NCI-H187 treated with DMSO at 0.1 percent for 48 hours (cell line): ENCODE measurements around the gene MORF4L1.
"Not testable (repeated sequence)": the region's sequence is repeated elsewhere in the genome, so short reads cannot be mapped to it uniquely, and the experiment has no call there.

Source experiments
- DNase-seq: peaks from one replicate; lab custom pipeline; 2025; lab: John Stamatoyannopoulos, UW

MORF4L1 gene

DNA sequence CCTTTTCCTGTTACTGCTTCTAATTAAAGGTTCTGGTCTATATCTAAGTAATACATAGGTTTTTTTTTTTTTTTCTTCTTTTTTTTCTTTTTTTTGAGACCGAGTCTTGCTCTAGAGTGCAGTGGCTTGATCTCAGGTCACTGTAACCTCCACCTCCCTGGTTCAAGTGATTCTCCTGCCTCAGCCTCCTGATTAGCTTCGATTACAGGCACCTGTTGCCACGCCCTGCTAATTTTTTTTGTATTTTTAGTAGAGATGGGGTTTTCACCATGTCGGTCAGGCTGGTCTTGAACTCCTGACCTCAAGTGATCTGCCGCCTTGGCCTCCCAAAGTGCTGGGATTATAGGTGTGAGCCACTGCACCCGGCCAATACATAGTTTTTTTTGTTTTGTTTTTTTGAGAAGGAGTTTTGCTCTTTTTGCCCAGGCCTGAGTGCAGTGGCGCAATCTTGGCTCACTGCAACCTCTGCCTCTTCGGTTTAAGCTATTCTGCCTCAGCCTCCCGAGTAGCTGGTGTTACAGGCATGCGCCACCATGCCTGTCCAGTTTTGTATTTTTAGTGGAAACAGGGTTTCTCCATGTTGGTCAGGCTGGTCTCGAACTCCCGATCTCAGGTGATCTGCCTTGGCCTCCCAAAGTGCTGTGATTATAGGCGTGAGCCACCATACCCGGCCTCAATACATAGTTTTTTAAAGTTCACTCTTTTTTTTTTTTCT is 28.3 kb downstream of the MORF4L1 start:
- not testable (repeated sequence) for DNase-seq

DNA sequence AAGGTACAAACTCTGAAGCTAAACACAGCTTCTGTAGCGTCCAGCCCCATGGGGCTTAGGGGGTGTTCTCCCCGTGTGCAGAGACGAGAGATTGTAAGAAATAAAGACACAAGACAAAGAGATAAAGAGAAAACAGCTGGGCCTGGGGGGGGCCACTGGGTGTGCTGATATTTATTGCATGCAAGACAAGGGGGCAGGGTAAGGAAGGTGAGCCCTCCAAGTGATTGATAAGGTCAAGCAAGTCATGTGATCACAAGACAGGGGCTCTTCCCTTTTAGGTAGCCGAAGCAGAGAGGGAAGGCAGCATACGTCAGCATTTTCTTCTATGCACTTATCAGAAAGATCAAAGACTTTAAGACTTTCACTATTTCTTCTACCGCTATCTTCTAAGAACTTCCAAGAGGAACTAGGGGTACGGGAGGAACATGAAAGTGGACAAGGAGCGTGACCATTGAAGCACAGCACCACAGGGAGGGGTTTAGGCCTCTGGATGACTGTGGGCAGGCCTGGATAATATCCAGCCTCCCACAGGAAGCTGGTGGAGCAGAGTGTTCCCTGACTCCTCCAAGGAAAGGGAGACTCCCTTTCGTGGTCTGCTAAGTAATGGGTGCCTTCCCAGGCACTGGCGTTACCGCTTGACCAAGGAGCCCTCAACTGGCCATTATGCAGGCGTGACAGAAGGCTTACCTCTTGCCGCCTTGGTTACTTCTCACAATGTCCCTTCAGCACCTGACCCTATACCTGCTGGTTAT is 29.8 kb downstream of the MORF4L1 start:
- DNase-seq: not testable (repeated sequence)

DNA sequence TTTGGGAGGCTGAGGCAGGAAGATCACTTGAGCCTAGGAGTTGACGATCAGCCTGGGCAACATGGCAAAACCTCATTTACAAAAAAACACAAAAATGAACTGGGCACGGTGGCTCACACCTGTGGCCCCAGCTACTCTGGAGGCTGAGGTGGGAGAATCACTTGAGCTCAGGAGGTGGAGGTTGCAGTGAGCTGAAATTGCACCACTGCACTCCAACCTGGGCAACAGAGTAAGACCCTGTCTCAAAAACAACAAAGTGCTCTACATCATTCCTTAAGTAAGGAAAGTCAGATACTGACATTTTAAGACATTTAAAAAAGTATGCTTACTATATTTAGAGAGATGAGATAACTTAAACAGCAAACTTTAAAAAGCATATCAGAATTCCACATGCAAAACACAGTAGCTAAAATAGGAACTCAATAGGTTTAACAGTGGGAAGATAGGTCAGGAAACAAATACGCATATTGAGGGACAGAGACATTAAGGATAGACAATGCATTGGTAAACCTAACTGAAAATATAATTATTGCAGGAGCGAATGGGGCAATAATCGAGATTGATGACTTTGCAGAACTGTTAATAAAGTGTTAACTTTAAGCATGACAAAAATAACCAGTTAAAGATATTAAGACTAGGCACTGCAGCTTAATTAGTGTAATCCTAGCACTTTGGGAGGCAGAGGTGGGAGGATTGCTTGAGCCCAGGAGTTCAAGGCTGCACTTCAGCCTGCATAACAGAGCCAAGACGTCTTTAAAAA is 32.1 kb downstream of the MORF4L1 start:
- no peak for DNase-seq

DNA sequence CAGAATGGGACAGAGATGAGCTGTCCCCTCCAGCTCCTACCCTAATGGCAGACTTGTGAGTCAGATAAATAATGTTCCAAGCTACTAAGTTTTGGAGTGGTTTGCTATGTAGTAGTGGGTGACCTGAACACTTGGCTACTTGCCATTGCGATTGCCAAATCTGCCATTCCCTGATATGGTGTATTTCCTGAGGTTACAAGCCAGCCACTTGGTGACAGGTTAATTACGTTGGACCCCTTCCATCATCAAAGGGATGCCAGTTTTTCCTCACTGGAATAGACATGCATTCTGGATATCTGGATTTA is 33.6 kb downstream of the MORF4L1 start:
- DNase-seq: no peak

DNA sequence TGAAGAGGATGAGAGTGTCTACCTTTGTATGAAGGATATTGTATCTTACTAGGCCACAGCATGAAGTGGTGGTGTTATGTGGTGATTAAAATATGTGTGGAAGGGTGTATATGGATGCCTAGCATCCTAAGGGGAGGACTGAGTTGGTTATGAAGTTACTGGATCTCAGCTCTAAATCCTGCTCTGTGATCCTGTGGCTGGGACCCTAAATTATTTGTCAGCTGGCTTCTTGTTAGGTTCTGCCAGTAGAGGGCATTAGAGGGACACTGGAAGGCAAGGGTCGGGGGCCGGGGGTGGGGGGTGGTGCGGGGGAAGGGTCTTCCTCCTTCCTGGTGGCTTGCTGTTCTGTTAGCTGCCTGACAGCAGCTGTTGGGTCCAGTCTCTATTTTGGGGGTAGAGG is 34.9 kb downstream of the MORF4L1 start:
- no peak for DNase-seq

DNA sequence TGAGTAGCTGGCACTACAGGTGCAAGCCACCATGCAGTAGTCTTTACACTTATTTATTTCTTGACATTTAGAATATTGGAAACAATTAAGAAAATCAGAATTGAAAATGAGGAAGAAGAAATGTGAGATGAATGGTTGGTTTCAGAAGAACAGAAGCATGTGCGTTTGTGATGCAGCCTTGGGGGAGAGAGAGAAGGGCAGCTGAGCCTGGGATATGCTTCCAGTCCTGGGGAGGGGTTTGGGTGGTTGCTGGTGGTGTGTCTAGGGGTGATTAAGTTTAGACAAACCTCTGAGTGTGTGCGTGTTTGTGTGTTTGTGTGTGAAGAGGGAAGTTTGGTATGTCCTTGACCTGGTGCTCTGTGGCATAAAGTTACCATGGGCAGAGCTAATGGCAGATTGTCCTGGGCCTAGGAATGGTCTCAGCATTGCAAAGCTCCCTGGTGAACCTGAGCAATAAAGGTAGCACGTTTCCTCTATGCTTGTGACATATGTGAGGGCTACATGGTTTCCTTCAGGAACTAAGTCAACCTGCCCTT is 36.5 kb downstream of the MORF4L1 start:
- no peak for DNase-seq

DNA sequence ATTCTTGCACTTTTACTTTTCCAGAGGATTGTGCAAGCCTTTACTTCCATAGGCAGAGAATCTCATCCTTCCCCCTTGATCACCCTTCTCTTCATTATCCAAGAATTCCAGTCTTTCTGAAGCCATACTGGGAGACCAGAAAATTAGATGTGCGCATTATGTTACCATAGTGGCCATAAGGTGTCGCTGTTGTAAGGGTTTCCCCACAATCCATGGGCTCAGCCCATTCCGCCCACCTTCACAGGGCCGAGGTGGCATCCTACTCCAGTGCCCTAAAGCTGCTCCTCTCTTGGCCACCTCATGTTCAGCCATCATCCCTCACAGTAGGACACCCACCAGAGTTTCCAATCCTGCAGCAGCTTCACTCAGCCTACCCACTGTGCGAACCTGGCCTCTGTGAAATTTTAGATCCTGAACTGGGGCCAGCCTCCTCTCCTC is 37.1 kb downstream of the MORF4L1 start:
- DNase-seq: no peak

DNA sequence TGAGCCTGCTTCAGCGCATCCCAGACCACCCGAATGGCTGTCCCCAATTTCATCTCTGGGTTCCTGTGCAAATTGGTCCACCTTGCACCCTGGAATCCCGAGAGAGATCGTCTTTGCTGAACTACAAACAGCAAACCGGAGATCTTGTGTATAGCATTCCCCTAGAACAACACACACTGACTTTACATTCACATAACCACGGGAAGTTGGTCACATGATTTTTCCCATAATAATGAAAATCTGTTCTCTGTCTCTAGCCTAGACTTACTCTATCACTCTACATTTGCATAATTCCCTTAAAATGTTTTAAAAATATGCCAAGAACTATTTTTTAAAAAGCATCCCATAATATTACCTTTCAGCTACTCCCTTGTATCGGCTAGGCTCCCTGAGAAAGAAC is 37.6 kb downstream of the MORF4L1 start:
- DNase-seq: no peak

DNA sequence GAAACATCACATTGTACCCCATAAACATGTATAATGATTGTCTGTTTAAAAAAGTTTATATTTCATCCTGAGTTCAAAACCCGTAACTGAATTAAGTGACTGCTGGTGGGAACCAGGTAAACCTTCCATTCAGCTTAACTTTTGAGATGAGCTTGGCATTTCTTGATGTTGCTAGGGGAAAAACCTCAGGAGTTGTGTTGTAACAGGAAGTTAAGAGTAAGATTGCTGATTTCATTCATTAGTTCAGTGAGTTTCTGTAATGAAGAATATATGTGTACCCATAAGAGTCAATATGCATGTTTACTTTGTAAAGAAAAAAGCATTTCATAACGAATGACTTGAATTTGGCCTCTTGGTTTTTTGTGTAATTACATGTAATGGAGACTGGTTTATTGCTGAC is 39.6 kb downstream of the MORF4L1 start:
- no peak for DNase-seq

DNA sequence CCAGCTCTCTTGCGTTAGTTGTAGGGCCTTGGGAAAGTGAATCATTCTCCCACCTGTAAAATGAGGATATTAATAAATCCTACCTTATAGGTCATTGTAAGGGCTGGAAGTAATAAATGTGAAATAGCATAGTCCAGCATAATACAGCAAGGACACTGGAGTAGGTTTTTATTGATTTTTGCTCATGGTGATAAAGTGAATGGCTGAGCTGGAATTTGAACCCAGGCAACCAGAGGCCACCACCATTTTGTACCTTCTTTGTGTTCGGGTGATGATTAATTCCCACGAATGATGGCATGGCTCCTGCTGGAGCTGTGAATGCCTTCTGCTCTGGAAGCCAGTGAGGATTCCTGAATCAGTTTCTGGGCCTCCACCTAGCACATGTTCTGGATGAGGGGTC is 40.3 kb downstream of the MORF4L1 start:
- no peak for DNase-seq

DNA sequence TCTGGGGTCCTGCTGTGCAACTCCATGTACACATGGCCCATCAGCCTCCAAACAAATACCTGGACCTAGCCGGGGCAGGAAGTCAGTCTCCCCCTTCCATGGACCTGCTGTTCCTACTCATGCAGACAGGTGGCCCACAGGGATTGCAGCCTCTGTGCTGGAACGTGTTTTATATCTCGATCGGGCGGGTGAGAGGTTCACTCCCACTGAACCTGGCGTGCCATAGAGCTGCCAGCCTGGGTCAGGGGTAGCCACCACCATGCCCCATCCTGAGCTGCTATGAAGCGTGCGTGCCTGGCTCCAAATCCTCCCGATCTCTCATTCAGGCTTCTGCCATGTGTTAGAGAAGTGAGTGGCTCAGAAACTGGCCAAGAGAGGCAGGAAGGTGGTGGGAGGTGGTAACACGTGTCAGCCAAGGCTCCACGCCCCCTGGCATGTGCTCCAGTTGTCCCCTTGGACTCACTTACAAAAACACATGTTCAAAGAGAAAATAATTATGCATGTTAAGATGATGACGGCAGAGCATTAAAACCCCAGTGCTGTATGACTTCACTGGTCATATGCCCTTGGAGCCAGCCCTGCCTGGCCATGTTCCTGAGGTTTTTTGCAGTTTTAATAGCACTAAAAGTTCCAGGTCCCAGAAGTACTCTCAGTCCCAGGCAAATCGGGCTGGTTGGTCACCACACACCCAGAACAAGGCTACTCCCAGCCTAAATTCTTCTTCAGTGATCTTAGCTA is 41.5 kb downstream of the MORF4L1 start:
- DNase-seq: no peak

DNA sequence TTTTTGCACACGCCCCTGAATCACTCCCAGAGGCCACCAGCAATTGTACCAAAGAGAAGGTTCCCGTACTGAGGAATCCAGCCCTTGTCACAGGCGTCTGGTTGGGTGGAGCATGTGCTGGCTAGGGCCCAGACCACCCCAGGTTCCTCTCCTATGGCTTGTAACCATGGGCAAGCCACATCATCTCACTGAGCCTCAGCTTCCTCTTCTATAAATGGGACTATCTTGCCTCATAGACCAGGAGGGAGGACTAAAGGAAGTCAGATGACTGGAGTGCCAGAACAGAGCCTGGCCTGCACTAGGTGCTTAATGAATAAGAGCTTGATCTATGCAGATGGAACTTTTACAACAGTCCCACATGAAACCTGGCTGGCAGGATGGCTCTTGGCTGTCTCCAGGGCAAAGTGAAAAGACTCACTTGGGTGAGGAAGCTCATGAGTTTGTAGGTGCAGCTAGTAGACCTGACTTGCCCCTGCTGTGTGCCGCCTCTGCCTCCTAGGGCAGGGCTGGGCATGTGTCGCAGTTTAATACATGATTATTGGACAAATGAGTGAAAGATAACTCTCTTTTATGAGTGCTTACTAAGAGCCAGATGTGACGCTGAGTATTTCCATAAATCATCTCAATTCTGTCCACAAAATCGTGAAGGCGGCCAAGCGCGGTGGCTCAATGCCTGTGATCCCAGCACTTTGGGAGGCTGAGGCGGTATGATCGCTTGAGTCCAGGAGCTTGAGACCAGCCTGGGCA is 42.8 kb downstream of the MORF4L1 start:
- DNase-seq: no peak

DNA sequence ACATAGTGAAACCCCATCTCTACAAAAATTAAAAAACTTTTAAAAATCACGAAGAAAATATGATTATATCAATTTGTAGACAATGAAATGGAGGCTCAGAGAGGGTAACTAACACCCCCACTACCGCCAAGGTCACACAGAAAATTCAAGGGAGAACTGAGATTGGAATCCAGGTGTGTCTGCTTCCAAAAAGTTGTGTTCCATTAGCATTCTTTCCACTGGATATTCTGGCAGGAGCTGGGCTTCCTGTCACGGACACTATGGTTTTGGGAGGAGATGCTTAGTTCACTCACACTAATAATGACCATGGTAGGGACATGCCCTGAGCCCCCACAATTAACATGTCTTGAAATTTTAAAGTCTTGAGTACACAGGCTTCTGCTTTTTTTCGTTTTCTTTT is 43.4 kb downstream of the MORF4L1 start:
- no peak for DNase-seq

DNA sequence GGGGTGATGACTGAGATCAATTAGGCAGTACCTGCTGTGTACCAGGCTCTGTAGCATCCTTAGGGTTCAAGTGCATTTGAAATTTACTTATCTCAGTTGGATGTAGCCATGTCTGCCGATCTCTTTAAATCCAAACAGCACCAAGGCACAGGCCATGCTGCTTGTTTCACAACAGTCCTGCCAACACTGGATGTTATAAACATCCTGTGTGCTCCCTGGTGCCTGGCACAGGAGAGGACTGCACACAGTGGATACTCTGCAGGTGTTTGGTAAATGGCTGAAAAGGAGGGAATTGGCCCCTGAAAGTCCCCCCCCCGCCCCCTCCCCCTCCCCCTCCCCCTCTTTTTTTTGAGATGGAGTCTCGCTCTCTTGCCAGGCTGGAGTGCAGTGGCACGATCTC is 45.2 kb downstream of the MORF4L1 start:
- no peak for DNase-seq

DNA sequence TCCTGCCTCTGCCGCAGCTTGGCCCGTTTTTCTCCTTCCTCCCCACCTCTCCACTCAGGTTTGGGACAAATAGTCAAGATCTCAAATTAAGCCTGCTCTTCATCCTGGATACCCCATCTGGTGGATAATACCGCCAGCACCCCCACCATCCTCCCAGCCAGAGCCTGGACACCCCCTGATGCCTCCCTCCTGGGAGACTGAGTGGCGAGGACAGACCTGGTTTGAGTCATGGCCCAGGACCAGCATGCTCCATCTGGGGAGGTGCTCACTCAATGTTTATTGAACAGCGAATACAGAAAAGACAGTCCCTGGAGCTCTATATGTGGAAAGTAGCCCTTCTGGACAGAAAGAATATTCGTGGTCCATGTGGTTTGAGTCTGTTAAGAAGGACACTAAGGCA is 48.8 kb downstream of the MORF4L1 start:
- no peak for DNase-seq

DNA sequence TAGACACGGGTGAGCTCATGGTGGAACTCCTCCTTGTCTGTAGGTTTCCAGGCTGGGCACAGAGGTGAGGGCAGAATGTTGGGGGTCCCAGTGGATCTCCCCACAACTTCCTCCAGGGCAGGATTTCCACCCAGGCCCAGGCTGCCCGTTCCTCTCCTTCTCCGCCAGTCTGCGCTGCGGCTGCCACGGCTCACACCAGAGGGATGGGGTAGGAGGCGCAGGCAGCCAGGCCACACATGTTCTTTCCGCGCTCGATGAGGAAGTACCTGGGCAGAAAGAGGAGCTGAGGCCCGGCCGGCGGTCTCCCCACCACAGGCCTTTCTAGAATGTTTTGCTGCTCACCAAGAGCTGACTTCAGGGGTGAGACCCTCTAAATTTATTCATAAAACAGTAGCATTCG is 49.2 kb downstream of the MORF4L1 start:
- no peak for DNase-seq

DNA sequence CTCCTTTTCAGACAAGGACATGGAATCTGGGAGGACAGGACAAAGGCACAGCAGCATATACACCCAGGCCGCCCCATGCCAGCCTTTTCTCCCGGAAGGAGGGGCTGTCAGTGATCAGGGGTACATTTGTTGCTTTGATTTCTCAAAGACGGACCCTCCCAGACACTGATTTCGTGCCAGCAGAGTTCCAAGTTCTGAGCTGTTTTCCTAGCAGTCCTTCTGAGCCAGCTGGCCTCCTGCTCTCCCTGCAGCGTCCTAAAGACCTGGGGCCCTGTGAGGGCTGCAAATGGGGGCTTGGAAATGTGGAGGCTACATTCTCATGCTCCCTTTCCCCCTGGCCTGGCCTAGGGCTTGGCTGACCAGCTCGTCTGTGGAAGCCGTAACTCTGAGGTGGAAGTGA is 49.8 kb downstream of the MORF4L1 start:
- no peak for DNase-seq

DNA sequence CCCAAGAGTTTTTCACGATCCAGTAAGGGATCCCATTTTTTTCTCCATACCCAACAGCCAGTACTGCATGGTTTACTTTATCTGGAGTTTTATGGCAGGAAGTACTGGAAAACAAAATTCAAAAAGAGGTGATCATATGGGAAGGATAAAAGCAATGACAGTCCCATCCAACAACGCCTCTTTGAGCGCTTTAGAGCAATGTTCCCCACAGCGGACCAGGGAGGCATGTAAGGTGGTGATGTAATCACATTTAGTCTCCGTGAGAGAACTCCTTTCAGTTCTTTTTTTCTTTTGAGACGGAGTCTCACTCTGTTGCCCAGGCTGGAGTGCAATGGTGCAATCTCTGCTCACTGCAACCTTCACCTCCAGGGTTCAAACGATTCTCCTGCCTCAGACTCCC is 50.3 kb downstream of the MORF4L1 start:
- DNase-seq: no peak

DNA sequence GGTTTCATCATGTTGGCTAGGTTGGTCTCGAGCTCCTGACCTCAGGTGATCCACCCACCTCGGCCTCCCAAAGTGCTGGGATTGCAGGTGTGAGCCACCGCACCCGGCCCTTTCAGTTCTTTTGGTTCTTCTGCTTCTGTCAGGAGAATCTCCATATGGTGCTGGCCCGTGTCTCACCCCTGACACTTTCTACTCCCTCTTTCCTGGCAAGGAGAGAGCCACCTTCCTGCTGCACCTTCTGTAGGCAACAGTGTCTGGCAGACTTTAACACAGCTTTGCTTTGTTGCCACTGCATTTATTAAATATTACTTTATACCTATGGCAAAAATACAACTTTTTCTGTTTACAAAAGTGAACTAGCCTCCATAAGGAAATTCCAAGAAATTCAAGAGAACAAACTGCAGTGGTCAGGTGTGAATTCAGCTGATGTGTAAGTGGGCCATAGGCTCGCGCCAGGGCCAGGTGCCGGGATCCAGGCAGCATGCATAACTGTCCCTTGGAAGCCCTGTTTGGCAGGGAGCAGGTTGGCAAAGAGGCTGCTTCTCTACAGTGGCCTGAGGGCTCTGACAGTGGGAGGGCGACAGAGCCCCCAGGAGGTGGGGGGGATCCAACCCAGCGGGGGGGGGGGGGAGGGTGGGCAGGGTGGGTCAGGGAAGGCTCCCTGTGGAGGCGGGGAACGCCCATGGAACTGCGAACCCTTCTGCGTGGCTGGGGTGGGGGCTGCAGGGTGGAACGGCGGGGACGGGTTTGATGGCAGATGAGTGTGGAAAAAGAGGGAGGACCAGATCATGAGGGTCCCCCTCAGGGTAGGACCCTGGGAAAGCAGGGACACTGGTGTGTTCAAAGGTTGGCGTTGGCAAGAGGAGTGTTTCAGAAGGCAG is 51.0 kb downstream of the MORF4L1 start:
- no peak for DNase-seq

DNA sequence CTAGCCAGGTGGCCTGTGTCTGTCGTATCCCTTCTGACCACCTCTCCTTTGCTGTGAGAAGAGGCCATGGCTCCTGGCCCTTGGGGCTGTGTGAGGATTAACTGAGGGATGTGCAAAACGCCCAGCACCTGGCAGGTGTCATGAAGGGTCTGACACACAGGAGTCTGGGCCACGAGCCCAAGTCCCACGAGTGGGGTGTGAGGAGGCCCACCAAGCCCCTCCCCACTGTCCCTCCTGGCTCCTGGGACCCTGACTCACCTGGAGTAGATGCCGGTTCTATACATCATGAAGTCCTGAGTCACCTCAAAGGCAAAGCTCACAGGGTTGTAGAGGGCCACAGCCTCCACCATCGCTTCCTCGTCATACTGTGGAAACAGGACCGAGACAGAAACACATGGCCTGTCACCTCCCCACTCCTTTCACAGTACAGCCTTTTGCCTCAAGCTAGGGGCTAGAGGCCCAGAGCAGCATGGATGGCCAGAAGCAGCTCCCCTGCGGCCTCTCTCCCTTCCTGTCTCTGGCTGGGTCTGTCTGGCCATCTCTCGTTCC is 52.5 kb downstream of the MORF4L1 start:
- no peak for DNase-seq
